SW480 (cell line): Measurements from ENCODE around the gene PEX1.
A peak's percentile ranks its signal among the peaks of the same experiment; 100 is the strongest.
"Not testable (repeated sequence)": the region's sequence is repeated elsewhere in the genome, so short reads cannot be mapped to it uniquely, and the experiment has no call there.

ENCODE experiments used
- DNase-seq: peaks from one replicate; pipeline ENCODE4 v3.0.0-alpha.2; 2016; ENCODE audit warnings: low spot score

The PEX1 gene

DNA sequence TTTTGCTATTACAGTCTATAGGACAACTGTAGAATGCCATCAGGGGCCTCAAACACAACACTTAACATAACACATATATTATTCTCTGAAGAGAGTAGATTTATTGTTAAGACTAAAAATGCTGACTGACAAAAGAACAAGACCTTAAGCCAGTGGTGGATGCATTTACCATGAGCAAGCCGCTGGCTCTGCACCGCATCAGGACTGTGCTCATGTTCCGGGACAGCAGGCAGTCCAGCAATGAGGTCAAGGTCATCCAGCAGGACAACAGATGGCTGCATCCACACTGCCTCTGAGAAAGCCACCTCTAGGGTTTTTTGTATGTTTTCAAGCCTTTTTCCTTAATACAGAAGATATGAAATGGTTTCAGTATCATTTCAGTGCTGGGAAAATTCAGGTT lies 23.8 kb downstream of the PEX1 start:
- DNase-seq = no peak

DNA sequence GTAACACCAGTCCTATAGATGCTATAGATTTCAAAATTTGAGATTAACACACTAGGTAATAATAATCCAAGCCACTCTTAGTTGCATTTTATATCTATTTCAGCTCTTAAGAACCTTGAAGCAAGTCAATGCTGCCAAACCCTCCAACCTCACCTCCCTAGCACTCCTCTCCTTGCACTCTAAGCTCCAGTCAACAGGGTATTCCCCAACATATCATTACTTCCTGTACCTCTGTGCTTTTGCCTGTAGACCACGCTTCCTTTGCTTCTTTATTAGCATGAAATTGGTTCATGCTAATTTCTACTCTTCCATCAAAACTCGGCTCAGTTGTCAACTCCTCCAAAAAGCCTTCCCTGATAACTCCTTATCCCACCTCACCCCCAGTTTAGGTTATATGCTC lies 24.6 kb downstream of the PEX1 start:
- no peak for DNase-seq

GRCh38 chr7:92498557-92498956 lies 29.8 kb downstream of the PEX1 start:
- no peak for DNase-seq

GRCh38 chr7:92496876-92497275 lies 31.4 kb downstream of the PEX1 start:
- DNase-seq = no peak

DNA sequence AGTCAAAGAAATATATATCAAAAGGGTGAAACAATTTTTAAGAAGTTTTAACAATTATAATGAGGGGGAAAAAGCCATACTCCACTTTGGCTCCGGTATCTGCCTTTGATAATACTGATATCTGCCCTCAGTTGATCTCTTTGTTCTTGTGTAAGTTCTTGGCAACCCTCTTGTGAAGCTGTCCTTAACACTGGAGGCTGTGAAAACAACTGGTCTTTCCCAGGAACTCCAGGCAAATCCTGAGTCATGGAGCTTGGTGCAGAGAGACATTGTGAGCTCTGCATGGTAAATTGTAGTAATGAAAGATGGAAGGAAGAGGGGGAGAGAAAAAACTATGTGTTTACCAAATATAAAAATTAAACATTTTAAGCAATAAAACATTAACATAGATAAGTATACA lies 38.7 kb downstream of the PEX1 start:
- no peak for DNase-seq

GRCh38 chr7:92487804-92488203 lies 40.5 kb downstream of the PEX1 start:
- no peak for DNase-seq

- no peak for DNase-seq
These were observed 42.3 kb downstream of the PEX1 start for GRCh38 chr7:92485974-92486373.

DNA sequence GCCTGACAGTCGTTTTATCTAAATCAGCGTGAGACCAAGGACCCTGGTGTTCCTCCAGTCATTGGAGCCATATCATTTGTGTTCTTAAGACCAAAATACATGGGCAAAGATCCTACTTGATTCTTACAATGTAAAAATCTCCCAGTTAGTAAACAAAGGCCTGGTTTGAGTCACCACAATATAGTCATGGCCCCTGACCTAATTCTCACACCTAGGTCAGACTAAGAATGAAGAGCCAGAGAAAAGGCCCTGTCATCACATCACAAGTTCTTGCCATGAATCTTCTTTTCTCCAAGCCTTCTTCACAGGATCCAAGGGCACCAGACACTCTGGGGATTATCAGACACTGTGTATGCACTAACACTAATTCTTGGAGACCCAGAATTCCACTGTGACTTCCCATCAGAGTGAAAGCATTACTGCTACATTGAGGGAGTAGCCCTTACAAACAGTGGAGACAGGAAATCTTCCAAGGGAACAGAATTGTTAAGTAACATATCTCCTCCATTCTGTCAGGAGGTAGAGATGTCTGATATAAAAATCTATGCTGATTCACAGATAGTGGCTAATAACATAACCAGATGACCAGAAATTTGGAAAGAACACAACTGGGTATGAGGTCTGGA lies 42.9 kb downstream of the PEX1 start:
- DNase-seq = no peak

DNA sequence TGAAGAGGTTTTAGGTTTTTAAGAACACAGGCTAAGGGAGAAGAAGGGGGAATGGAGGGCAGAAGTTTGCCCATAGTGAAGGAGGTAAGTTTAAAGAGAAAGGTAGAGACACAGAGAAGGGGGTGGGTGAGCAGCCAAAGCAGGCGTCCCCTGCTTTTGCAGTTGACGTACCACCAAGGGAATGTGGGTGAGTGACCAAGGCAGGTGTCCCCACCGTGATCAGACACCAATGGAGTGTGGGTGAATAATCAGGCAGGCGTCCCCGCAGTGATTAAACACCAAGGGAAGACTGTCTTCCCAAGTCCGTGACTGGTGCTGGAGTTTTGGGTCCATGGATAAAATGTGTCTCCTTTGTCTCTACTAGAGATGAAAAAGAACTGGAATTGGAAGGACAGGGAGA lies 44.1 kb downstream of the PEX1 start:
- DNase-seq = not testable (repeated sequence)

- DNase-seq = not testable (repeated sequence)
These were observed 44.7 kb downstream of the PEX1 start for GRCh38 chr7:92483624-92484023.

DNA sequence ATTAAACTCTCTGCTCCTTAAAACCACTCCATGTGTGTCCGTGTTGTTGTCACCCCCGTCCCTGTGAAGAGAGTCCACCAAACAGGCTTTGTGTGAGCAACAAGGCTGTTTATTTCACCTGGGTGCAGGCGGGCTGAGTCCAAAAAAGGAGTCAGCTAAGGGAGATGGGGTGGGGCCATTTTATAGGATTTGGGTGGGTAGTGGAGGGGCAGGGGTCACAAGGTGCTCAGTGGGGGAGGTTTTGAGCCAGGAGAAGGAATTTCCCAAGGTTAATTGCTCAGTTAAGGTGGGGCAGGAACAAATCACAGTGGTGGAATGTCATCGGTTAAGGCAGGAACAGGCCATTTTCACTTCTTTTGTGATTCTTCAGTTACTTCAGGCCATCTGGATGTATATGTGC lies 49.2 kb downstream of the PEX1 start:
- DNase-seq = not testable (repeated sequence)

GRCh38 chr7:92478711-92479110 lies 49.6 kb downstream of the PEX1 start:
- DNase-seq = no peak

DNA sequence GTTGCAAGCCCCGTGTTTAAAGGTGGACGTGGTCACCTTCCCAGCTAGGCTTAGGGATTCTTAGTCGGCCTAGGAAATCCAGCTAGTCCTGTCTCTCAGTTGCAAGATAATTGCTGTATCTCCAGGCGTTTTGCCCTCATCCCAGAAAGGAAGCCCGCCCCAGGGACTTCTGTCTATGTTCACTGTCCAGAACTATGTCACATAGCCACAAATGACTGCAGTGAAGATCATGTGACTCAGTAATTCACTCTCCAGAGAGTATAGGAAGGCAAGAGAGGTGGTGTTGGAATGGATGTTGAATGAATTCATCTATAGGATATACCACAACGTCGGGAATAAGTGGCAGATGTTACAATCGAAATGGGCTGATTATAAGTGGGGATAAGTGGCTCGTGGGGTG lies 50.2 kb downstream of the PEX1 start:
- DNase-seq = no peak

- not testable (repeated sequence) for DNase-seq
These were observed 50.6 kb downstream of the PEX1 start, which contains the start of gene ERVW-1 for GRCh38 chr7:92477681-92478080. TSS of gene ERVW-1 (minus strand) at chr7:92477946. CDS start at chr7:92470381, 7,565 bp downstream.

- not testable (repeated sequence) for DNase-seq
These were observed 52.3 kb downstream of the PEX1 start for GRCh38 chr7:92475851-92476590.

DNA sequence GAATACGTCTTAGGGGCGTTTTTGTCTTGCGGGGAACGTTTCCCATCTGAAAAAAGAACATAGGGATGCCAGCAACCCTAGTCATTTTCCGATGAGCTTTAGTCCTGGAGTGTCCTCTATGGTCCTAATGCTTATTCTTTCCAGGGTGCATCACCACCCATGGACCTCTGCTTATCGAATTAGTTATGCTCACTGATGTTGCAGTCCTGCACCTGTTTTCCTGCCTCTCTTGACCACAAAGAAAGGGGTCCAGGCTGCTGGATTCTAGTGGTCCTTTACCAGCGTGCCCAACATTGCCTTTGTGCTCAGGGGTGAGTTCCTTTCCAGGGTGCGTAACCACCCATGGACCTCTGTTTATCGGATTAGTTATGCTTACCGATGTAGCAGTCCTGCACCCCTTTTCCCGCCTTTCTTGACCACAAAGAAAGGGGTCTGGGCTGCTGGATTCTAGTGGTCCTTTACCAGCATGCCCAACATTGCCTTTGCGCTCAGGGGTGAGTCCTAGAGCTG lies 53.0 kb downstream of the PEX1 start:
- DNase-seq = not testable (repeated sequence)

- DNase-seq = not testable (repeated sequence)
These were observed 54.3 kb downstream of the PEX1 start for GRCh38 chr7:92473989-92474388.

DNA sequence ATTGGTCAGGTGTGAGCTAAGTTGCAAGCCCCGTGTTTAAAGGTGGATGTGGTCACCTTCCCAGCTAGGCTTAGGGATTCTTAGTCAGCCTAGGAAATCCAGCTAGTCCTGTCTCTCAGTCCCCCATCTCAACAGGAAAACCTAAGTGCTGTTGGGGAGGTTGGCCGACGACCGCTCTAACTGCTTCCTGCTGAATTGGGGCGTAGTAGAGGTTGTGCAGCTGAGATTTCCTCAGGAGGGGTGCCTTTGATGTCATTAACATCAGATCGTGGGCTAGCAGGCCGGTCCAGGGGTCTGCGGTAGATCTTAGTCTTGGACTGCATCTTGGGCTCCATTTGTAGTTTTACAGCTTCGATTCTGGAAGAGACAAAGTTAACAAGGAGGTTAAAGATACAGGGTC lies 59.7 kb downstream of the PEX1 start:
- DNase-seq = not testable (repeated sequence)

GRCh38 chr7:92466682-92467081 lies 61.6 kb downstream of the PEX1 start:
- no peak for DNase-seq

- no peak for DNase-seq
These were observed 63.8 kb downstream of the PEX1 start for GRCh38 chr7:92464515-92464914.

GRCh38 chr7:92462560-92462959 lies 65.8 kb downstream of the PEX1 start:
- no peak for DNase-seq

- peak; percentile 74 for DNase-seq
These were observed 67.0 kb downstream of the PEX1 start for GRCh38 chr7:92461027-92462003.
